Urinary bladder (tissue), 4 donors: Measurements from ENCODE around the gene USB1. TPM values are rescaled to one million over a fixed set of nuclear protein-coding genes. Genes with fewer than 3 reads are reported as not detected.

Experiments
- DNase-seq: peaks from one replicate; pipeline ENCODE4 v3.0.0-alpha.2; 2015; ENCODE audit errors: extremely low spot score
- H3K27ac ChIP-seq: one replicate; pipeline ENCODE4 v1.5.1; 2013; ENCODE audit warnings: low read depth, mild to moderate bottlenecking, moderate library complexity
- H3K36me3 ChIP-seq: one replicate; pipeline ENCODE4 v1.6.1; 2013; ENCODE audit warnings: mild to moderate bottlenecking, moderate library complexity; ENCODE audit not compliant: insufficient read depth
- H3K4me1 ChIP-seq: one replicate; pipeline ENCODE4 v1.6.1; 2013; ENCODE audit warnings: mild to moderate bottlenecking, moderate library complexity; ENCODE audit not compliant: insufficient read depth
- H3K4me3 ChIP-seq: one replicate; pipeline ENCODE4 v1.5.1; 2013; ENCODE audit warnings: low read depth, low read length
- WGBS: extraction: QIAGEN DNeasy Blood & Tissue Kit; methylation state at CpG from one replicate; pipeline ENCODE4 v1.1.7; 2013; 5-methylcytosine and 5-hydroxymethylcytosine counted together
- polyA plus RNA-seq: library from polyadenylated mRNA; stranded (reverse); fragments of 200-250 nt; gene quantifications from one replicate; pipeline ENCODE4 v1.2.3, GENCODE V29; 2013
- total RNA-seq: library from RNA; depleted of rRNA; stranded (reverse); fragments of >200 nt; gene quantifications from one replicate; pipeline ENCODE4 v1.2.3, GENCODE V29; 2014
- donor health status: healthy with polysubstance abuse.
- donor health status: healthy.

USB1 gene
- total and polyA plus RNA-seq, 2 donors: 7.6 to 55.3 TPM

- WGBS: 69% methylated on average over 10 of the region's 10 CpGs
- no peak overlapping the region for H3K4me3 ChIP-seq
- no peaks in the 10 kb centered on the region for H3K4me1 ChIP-seq
- DNase-seq: no peak
- H3K36me3 ChIP-seq: no peaks in the 10 kb centered on the region
- no peak overlapping the region for H3K27ac ChIP-seq
These were observed 53.1 kb downstream of the USB1 start for GRCh38 chr16:58054289-58054688.

GRCh38 chr16:58056580-58056979 lies 55.4 kb downstream of the USB1 start:
- DNase-seq: no peak
- Histone ChIP-seq H3K27ac (no peak overlapping the region), H3K36me3 (no peaks in the 10 kb centered on the region), H3K4me1 (no peaks in the 10 kb centered on the region), H3K4me3 (no peak overlapping the region)
- 72% methylated on average over 5 of the region's 5 CpGs for WGBS

- H3K27ac ChIP-seq: no peak overlapping the region
- H3K4me3 ChIP-seq: no peak overlapping the region
- no peaks in the 10 kb centered on the region for H3K36me3 ChIP-seq
- 75% methylated on average over 5 of the region's 5 CpGs for WGBS
- DNase-seq: no peak
- no peaks in the 10 kb centered on the region for H3K4me1 ChIP-seq
These were observed 55.9 kb downstream of the USB1 start for GRCh38 chr16:58057121-58057520.

DNA sequence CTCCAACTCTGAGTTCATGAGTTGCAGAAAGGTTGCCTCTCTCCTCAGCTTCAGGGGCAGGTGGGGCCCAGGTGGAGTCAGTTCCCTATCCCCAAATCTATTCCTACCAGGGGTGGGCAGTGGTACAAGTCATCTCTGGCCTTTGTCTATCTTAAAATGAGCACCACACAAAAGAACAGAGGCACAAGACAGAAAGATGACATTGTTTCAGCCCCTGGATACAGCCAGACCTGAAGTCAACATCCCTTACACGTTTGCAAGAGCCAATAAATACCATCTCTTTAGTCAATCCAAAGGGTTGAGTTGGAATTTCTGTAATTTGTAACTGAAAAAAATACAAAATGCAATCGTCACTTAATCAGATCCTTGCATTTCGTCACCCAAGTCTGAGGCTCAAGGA lies 56.6 kb downstream of the USB1 start:
- H3K27ac ChIP-seq: no peak overlapping the region
- 72% methylated on average over 3 of the region's 3 CpGs for WGBS
- no peak overlapping the region for H3K4me3 ChIP-seq
- H3K36me3 ChIP-seq: no peaks in the 10 kb centered on the region
- no peak for DNase-seq
- H3K4me1 ChIP-seq: no peaks in the 10 kb centered on the region

- H3K4me3 ChIP-seq: no peak overlapping the region
- no peak for DNase-seq
- WGBS: 80% methylated on average over 4 of the region's 4 CpGs
These were observed 61.6 kb downstream of the USB1 start for GRCh38 chr16:58062821-58063220.

DNA sequence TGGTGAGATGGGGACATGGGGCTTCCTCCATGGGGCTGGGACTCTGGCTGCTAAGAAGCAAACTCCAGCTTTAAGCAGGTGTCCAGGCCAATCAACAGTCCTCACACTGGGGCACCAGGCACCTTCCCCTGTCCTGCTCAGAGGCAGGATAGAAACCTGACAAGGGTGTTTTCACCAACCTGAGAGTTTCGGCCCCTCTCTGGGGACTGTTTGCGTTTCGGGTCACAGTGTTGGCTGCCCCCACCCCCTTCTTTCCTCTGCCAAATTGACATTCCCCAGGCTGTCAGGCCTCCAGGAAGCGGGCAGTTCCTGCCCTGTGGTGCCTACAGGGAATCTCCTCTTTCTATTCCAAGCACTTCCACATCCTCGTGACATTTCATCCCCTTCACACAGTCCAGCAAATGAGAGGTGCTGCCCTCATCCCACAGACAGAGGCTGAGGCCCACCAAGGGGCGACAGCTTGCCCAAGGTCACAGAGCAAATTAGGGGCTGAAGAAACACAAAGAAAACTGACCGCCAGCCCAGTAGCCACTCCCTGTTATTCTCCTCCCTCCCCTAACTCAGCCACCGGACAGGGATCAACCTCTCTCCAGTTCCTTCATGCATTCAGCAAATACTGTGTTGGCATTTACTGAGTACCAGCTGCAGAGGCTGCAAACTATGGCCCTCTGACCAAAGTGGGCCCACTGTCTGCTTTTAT lies 62.3 kb downstream of the USB1 start:
- Histone ChIP-seq H3K4me1 (no peaks in the 10 kb centered on the region), H3K27ac (no peak overlapping the region), H3K36me3 (no peaks in the 10 kb centered on the region), H3K4me3 (no peak overlapping the region)
- no peak for DNase-seq
- 57% methylated on average over 8 of the region's 8 CpGs for WGBS

More at GRCh38 chr16:58062821-58063220, 61.6 kb downstream of the USB1 start:
- no peak overlapping the region for H3K27ac ChIP-seq
- H3K36me3 ChIP-seq: no peaks in the 10 kb centered on the region
- no peaks in the 10 kb centered on the region for H3K4me1 ChIP-seq

GRCh38 chr16:58070585-58070984 lies 69.4 kb downstream of the USB1 start:
- Histone ChIP-seq H3K4me3 (no peak overlapping the region), H3K27ac (no peak overlapping the region), H3K4me1 (no peaks in the 10 kb centered on the region), H3K36me3 (no peaks in the 10 kb centered on the region)
- WGBS: 96% methylated on average over 4 of the region's 4 CpGs
- no peak for DNase-seq

Other genes starting within 250 kb of the USB1 start
- gene KIFC3, start 198.9 kb upstream of the USB1 start, total RNA-seq: 22.7 TPM
- gene KIFC3, start 198.9 kb upstream of the USB1 start, polyA plus RNA-seq: 23.7 TPM
- 0.16 TPM for gene CNGB1, start 30.3 kb upstream of the USB1 start, total RNA-seq
- not detected for gene CNGB1, start 30.3 kb upstream of the USB1 start, polyA plus RNA-seq
- 3.8 TPM for gene ZNF319, start 735 bp upstream of the USB1 start, total RNA-seq
- 11.4 TPM for gene ZNF319, start 735 bp upstream of the USB1 start, polyA plus RNA-seq
- 10.6 TPM for gene MMP15, start 24.3 kb downstream of the USB1 start, total RNA-seq
- gene MMP15, start 24.3 kb downstream of the USB1 start, polyA plus RNA-seq: 11.1 TPM
- gene CFAP20, start 128.0 kb downstream of the USB1 start, total RNA-seq: 51.2 TPM
- 39.8 TPM for gene CFAP20, start 128.0 kb downstream of the USB1 start, polyA plus RNA-seq
- 35.8 TPM for gene CSNK2A2, start 196.7 kb downstream of the USB1 start, total RNA-seq
- 35.4 TPM for gene CSNK2A2, start 196.7 kb downstream of the USB1 start, polyA plus RNA-seq